ENCODE results near the gene STPG3. TPM values are rescaled to one million over a fixed set of nuclear protein-coding genes. Genes with fewer than 3 reads are reported as not detected.

Gene STPG3
- total and polyA plus RNA-seq, 9 of the 15 experiments (the other 6 are each of a cell fraction or from before 2014, with no cell fraction given), result not detected

DNA sequence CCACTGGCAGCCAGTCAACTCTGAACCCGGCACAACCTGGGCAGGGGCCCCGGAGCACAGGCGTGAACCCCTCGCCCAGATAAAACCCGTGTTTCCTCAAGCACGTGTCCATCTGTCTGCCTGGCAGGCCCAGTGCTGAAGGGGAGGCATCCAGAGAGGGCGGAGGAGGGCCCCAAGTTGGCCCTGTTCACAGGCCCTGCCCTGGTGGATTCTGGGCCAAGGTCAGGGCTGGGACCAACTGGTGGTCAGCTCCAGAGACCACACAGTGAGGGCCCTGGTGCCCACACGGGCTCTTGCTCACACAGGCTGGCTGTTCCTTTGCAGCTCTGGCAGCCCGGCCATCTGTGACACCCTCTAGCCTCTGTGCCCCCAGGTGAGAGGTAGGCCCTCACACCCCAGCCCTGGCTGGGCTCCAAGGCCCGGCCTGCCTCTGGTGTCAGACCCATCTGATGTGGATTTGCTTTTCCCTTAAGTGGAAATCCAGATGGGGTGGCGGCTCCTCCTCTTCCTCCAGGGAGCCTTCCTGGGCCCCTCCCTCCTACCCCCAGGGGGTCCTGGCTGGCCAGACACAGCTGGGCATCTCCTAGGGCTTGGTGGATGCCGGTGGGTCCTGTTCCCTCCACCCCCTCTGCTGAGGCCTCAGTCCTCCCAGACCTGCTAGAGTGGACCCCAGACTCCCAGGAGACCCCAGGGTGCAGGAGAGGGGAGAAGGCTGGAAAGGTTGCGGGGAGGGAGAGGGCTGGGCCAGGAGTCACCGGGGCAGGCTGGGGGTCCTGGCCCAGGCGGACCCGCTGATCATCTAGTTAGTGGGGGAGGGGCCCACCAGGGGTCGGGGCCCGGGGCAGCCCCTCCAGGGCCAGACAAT lies 525 bp upstream of the STPG3 start (continued):
- TF ChIP-seq MGA (IDR thresholded peaks at IDR 0.05) (no peak), ETV5 (CRISPR knock-in tag; IDR thresholded peaks at IDR 0.05; ENCODE audit: low read depth) (no peak), STAG1 (CRISPR knock-in tag; IDR thresholded peaks at IDR 0.05; ENCODE audit: borderline replicate concordance) (no peak), MAFG (tag; conservative IDR thresholded peaks at IDR 0.05) (no peak), ZNF175 (CRISPR knock-in tag; IDR thresholded peaks at IDR 0.05; ENCODE audit: low read depth) (no peak), MED1 (CRISPR knock-in tag; IDR thresholded peaks at IDR 0.05; ENCODE audit: borderline replicate concordance) (no peak), HNRNPLL (IDR thresholded peaks at IDR 0.05; ENCODE audit: low read depth, low read length, poor library complexity, severe bottlenecking) (no peak), POLR2G (IDR thresholded peaks at IDR 0.05; ENCODE audit: low read depth, low read length) (peak; percentile 28; the same call in 1 of the 2 replicates), RCOR1 (IDR thresholded peaks at IDR 0.05; ENCODE audit: borderline replicate concordance in 1 of 2, low read depth in 2 of 2, low read length in 2 of 2) (no peak), ZFP36 (IDR thresholded peaks at IDR 0.05; ENCODE audit: low read depth, low read length, partially characterized antibody) (peak; percentile 62), ZBTB7A (IDR thresholded peaks at IDR 0.05; ENCODE audit: borderline replicate concordance, control insufficient read depth, low read depth, low read length) (0 out of 2 replicates have a peak, but pooled peaks have one; percentile 33)
- TF ChIP-seq, protein P1, sequence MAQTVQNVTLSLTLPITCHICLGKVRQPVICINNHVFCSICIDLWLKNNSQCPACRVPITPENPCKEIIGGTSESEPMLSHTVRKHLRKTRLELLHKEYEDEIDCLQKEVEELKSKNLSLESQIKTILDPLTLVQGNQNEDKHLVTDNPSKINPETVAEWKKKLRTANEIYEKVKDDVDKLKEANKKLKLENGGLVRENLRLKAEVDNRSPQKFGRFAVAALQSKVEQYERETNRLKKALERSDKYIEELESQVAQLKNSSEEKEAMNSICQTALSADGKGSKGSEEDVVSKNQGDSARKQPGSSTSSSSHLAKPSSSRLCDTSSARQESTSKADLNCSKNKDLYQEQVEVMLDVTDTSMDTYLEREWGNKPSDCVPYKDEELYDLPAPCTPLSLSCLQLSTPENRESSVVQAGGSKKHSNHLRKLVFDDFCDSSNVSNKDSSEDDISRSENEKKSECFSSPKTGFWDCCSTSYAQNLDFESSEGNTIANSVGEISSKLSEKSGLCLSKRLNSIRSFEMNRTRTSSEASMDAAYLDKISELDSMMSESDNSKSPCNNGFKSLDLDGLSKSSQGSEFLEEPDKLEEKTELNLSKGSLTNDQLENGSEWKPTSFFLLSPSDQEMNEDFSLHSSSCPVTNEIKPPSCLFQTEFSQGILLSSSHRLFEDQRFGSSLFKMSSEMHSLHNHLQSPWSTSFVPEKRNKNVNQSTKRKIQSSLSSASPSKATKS (CRISPR knock-in tag; IDR thresholded peaks at IDR 0.05), result no peak
